Embryonic facial prominence (tissue), 1 donor: ENCODE measurements around the gene FBXO31.
"Not testable (repeated sequence)": the region's sequence is repeated elsewhere in the genome, so short reads cannot be mapped to it uniquely, and the experiment has no call there.

Source experiments
- DNase-seq: peaks from one replicate; pipeline ENCODE4 v3.0.0-alpha.2; 2016; ENCODE audit errors: extremely low spot score

Gene FBXO31

GRCh38 chr16:87411375-87412271 is 28.0 kb upstream of the FBXO31 start:
- no peak for DNase-seq

DNA sequence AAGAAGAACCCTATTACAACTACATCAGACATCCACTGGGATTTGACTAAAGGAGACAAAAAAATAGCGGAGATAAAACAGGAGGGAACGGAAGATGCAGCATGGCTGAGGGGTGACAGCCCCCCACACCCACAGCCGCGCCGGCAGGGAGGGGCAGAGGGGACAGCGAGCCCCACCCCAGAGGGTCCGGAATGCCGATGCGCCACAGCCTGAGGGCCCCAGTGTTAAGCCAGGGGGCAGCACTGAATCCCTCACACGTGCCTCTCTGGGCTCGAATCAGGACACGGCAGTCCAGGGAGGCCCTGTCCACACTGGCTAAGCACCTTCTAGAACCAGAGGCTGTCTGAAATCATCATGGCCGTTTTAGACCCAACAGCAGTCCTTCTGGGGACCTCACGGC is 27.4 kb upstream of the FBXO31 start:
- no peak for DNase-seq

DNA sequence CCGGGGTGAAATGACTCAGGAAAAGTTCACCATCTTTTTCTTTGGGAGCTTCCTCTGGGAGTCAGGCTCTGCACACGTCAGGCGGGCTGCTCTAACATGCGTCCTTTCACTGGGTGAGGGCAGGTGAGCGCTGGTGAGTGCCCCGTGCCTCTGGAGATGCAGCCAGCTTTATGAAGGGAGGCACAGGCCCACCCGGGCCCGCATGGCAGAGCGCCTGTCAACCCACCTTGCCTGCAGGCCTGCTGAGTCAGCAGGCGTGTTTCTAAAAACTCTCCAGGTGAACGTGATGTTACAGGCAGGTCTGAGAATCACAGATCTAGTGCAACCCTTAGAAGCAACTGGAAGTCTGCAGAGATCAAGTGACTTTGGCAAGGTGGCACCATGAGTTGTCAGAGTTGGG is 27.0 kb upstream of the FBXO31 start:
- DNase-seq: no peak

DNA sequence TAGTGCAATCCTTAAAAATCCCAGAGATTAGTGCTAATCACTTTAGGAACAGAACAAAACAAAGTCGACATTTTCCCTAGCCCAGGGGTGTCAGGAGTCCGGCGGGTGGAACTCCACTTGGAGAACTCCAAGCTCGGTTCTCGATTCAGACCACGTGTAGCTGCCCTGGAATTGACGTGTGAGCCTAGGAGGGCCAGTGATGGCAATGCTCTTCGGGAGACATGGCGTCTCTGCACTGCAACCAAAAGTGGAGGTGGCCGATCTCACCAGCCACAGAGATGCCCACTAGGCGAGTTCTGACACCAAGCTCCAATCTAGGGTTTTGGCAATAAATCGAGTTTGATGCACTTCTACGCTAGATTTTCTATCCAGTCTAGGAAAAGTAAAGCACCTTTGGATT is 26.2 kb upstream of the FBXO31 start:
- DNase-seq: no peak

GRCh38 chr16:87409153-87409552 is 25.6 kb upstream of the FBXO31 start:
- DNase-seq: no peak

GRCh38 chr16:87407511-87408112 is 24.0 kb upstream of the FBXO31 start:
- no peak for DNase-seq

DNA sequence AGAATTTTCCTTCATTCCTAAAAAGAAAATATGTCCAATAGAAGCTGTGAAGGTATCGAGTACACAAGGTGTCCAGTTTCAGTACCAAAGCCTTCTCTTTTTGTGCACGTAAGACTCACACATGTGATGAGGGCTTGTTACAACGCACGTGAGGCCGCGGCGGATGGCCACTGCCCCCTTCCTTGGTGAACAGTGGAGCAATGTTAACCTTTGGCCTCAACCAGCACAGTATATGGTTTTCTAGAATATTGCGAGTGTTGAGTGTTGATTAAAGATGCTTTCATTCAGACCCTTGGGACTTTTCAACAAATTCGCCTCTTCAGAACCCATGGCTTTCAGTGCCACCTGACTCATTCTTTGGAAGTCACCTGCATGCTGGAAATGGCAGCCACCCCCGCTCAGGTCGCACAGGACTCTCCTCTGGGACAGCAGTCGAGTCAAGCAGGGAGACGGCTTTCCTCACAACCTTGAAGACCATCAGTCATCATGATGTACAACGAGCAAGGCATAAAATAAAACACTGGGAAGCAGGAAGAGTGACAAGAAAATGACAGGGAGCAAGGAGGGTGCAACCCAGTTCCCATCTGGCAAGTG is 23.0 kb upstream of the FBXO31 start:
- DNase-seq: no peak

GRCh38 chr16:87404764-87405625 is 21.4 kb upstream of the FBXO31 start:
- DNase-seq: no peak

DNA sequence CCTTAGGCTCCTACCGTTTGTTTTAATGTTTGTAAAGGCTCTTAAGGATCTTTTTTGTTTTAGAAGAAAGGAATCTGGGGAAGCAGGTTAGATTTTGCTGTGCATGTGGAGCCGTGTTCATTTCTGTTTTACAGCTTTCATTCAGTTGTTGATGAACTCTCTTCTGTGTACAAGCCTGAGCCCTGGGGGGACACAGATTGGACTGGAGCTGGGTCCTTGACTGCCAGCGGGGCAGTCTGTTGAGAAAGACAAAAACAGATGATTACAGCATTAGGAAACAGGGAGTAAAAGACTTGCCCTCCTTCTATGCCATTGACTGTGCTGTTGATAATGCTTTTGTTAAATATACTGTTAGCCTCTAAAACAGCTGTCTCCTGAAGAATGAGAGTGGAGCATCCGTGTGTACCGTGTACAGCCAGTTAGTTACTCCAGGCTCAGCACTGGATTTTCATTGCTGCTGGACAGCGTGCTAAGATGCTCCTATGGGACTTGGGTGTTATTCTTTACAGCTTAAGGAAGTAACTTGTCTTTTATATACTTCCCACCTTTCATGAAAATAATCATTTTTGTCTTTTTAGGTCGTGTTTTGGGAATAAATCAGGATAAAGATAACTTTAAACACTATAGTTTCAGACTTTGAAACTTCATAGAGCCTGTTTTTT is 11.7 kb upstream of the FBXO31 start:
- no peak for DNase-seq

DNA sequence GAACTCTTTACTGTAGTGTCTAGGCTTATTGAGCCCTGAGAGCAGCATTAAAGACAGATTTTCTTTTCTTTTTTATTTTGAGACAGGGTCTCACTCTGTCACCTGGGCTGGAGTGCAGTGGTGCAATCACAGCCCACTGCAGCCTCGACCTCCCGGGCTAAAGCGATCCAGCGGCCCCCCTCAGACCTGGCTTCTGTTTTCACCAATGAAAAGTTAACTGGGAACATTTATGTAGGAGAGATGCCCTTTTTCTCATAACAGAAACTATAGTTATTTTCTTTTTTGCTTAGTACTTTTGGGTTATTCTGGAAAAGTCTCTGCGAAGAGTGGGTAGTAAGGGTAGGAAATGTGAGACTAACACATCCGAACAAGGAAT is 10.1 kb upstream of the FBXO31 start:
- DNase-seq: no peak

DNA sequence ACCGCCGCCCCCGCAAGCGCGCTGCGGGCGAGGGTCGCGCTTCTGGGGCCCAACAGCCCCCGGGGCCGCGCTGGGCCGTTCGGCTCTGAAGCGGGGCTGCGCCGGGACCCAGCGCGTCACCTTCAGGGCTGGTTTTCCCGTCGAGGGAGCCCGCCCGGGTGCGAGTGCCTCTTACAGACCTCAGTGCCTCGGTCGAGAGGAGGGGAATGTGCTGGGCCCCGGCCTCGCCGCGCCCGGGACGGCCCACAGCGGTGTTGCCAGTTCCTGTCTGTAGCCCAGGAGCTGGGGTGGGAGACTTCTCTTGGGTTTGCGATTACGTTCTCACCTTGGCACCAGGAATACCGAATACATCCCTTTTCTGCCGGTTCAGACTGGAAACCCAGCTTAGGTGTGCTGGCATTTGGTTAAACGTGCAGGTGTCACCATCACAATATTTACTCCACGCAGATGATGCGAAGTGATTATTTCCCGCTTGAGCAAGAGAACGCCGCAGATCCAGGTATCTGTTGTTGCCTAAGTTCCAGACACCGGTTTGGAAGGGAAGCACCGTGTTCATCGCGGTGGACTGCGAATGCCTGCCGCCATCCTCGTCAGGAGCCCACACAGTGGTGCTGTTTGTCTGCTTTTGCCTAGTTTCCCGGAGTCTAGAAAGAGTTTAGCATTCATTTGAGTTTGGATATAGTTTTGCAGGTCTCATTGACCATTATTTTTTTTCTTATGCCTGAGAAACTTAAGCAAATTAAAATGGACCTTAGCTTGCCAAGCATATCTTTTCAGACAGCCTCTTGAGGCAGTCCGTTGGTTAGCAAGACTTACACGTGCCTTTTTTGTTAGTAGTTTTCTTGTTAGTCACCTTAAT is 9.5 kb upstream of the FBXO31 start:
- DNase-seq: no peak

- peak; percentile 88 for DNase-seq
These were observed 8.6 kb upstream of the FBXO31 start, which contains the start of gene MAP1LC3B for GRCh38 chr16:87391950-87392820. MAP1LC3B (plus strand) TSS chr16:87392336; CDS start chr16:87392428, 92 bp downstream.

DNA sequence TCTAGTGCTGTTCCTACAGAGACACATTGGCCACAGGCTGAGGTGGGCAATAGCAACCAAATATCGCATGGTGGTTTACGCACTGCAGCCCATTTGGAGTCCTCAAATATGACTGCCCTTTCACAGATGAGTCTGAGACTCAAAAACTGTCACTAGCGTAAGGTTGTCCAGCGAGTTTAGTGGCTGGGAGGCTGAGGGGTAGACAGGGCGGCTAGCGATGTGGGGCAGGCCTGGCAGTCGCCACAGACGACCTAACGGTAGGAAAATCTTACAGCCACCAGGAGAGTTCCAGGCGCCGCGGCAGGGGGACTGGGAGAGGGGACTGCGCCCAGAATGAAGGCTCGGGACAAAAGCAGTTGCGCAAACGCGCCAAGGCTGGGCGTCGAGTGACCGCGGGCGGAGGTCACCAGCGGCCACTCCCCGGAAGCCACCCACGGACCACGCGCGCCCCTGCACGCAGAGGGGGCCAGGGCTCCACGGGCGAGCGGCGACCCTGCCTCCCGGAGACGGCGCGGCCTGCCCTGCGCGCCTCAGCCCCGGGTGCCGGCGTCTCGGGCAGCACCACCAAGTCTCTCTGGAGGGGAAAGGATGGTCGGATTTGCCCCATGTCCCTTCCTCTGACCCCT is 7.9 kb upstream of the FBXO31 start:
- DNase-seq: no peak

DNA sequence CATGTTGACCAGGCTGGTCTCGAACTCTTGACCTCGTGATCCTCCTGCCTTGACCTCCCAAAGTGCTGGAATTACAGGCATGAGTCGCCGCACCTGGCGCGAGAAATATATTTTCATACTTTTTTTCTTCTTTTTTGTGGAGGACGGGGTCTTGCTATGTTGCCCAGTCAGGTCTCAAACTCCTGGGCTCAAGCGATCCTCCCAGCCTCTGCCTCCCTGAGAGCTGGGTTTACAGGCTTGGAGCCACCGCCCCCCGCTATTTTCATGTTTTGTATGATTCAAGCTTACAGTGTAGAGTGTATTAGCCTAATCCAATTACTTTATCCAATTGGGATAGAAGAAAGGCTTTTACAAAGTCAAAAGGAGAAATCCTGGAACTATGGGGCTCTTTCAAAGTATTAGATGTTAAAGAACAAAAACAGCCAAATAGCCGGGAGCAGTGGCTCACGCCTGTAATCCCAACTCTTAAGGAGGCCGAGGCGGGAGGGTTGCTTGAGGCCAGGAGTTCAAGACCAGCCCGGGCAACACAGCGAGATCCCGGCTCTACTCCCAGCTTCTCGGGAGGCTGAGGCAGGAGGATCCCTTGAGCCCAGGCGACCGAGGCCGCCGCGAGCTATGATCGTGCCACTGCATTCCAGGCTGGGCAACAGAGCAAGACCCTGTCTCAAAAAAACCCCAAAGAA is 7.2 kb upstream of the FBXO31 start:
- DNase-seq: no peak

DNA sequence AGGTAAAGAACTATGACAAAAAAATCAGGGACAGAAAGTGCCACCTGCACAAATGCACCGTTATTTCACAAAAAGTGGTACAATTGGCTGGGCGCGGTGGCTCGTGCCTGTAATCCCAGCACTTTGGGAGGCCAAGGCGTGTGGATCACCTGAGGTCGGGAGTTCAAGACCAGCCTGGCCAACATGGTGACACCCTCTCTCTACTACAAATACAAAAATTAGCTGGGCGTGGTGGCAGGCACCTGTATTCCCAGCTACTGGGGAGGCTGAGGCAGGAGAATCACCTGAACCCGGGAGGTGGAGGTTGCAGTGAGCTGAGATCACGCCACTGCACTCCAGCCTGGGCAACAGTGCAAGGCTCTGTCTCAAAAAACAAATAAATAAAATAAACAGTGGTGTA is 6.3 kb upstream of the FBXO31 start:
- not testable (repeated sequence) for DNase-seq

GRCh38 chr16:87389245-87389644 is 5.7 kb upstream of the FBXO31 start:
- DNase-seq: no peak

DNA sequence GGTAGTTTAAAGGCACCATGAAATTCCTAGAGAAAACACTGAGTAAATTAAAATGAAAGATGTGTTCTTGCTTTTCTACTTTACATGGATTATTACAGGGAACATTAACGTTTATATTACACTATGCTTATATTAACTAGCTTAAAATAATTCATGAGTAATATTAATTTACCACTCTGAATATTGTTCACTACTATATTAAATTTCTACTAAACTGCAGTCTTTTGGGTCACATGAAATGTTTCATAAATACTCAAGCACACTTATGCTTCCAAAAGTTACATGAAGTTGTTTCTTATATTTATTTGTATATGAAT is 5.2 kb upstream of the FBXO31 start:
- DNase-seq: no peak
